ENCODE measurements around the gene DOCK6. TPM values are rescaled to one million over a fixed set of nuclear protein-coding genes. Genes with fewer than 3 reads are reported as not detected.

DOCK6 gene, protein sequence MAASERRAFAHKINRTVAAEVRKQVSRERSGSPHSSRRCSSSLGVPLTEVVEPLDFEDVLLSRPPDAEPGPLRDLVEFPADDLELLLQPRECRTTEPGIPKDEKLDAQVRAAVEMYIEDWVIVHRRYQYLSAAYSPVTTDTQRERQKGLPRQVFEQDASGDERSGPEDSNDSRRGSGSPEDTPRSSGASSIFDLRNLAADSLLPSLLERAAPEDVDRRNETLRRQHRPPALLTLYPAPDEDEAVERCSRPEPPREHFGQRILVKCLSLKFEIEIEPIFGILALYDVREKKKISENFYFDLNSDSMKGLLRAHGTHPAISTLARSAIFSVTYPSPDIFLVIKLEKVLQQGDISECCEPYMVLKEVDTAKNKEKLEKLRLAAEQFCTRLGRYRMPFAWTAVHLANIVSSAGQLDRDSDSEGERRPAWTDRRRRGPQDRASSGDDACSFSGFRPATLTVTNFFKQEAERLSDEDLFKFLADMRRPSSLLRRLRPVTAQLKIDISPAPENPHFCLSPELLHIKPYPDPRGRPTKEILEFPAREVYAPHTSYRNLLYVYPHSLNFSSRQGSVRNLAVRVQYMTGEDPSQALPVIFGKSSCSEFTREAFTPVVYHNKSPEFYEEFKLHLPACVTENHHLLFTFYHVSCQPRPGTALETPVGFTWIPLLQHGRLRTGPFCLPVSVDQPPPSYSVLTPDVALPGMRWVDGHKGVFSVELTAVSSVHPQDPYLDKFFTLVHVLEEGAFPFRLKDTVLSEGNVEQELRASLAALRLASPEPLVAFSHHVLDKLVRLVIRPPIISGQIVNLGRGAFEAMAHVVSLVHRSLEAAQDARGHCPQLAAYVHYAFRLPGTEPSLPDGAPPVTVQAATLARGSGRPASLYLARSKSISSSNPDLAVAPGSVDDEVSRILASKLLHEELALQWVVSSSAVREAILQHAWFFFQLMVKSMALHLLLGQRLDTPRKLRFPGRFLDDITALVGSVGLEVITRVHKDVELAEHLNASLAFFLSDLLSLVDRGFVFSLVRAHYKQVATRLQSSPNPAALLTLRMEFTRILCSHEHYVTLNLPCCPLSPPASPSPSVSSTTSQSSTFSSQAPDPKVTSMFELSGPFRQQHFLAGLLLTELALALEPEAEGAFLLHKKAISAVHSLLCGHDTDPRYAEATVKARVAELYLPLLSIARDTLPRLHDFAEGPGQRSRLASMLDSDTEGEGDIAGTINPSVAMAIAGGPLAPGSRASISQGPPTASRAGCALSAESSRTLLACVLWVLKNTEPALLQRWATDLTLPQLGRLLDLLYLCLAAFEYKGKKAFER (N-terminal part only)
- total RNA-seq (9.1 and 75.6 TPM in 2 replicates), polyA plus RNA-seq (12.2 and 21.5 TPM in 2 replicates)

DNA sequence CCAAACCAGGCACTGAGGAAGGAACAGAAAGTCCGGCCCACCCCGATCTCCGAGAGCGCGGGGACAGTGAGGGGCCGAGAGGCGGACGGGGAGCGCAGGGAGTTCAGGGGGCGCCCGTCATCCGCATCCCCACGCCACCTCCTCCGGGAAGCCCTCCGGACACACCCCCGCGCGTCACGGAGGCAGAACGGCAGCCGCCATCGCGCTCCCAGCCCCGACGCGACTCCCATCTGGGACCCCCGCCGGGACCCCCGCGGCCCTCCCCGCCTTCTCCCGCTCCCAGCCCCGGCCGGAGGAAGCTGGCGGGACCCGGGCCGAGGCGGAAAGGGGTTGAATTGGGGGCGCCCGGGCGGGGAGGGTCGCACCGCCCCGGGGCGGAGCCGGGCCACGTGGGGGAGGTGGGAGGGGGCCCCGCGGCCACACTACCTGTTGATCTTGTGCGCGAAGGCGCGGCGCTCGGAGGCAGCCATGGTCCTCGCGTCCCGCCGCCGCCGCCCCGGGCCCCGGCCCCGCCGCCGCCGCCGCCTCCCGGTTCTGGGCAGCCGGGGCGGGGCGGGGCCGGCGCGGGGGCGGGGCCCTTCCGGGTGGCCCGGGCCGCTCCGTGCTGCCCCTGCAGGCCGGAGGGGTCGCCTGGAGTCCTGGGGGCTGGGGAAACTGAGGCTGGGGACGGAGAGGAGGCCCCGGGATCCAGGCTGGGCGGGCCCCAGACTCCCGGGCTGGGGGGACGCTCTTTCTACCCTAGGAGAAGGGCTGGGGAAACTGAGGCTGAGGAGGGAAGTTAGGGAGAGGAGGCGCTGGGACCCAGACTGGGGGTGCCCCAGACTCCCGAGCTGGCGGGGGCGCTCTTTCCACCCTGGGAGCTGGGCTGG is at the start of gene DOCK6:
Gene DOCK6, minus strand, starts transcription at position 554 of the 869 bp plus-strand sequence. Its CDS starts 84 bp downstream, at position 470.
- TF ChIP-seq, protein P1, sequence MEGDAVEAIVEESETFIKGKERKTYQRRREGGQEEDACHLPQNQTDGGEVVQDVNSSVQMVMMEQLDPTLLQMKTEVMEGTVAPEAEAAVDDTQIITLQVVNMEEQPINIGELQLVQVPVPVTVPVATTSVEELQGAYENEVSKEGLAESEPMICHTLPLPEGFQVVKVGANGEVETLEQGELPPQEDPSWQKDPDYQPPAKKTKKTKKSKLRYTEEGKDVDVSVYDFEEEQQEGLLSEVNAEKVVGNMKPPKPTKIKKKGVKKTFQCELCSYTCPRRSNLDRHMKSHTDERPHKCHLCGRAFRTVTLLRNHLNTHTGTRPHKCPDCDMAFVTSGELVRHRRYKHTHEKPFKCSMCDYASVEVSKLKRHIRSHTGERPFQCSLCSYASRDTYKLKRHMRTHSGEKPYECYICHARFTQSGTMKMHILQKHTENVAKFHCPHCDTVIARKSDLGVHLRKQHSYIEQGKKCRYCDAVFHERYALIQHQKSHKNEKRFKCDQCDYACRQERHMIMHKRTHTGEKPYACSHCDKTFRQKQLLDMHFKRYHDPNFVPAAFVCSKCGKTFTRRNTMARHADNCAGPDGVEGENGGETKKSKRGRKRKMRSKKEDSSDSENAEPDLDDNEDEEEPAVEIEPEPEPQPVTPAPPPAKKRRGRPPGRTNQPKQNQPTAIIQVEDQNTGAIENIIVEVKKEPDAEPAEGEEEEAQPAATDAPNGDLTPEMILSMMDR (IDR thresholded peaks at IDR 0.05; ENCODE audit: low read depth, low read length), result peak; percentile 41
- no peaks in the 10 kb centered on the region for H3K9me3 ChIP-seq (ENCODE audit: low read depth)
- H3K36me3 ChIP-seq, result no peaks in the 10 kb centered on the region
- DNase-seq (ENCODE audit: low read depth in 1 of 2, low spot score in 1 of 2), result peak in 1 of 2 donors; percentile 49
- H3K27ac ChIP-seq, result no peak within 1 kb of the TSS
- H3K4me3 ChIP-seq, result peak within 1 kb of the TSS; percentile 100
- no peaks in the 10 kb centered on the region for H3K4me1 ChIP-seq (ENCODE audit: low read depth)
- H3K27me3 ChIP-seq, result no peaks in the 10 kb centered on the region

DNA sequence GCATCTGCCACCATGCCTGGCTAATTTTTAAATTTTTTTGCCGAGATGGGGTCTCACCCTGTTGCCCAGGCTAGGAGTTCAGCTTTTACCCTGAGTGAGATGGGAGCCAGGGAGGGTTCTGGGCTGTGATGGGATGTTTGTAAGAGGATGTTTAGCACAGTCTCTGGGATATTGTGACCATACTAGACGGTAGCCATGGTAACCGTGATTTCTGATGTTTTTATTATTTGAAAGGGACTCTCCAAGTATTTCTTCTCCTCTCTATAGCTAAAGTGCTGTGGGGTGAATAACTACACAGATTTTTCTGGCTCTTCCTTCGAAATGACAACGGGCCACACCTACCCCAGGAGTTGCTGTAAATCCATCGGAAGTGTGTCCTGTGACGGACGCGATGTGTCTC is 44.0 kb upstream of the DOCK6 start:
- Histone ChIP-seq H3K27ac (no peak overlapping the region), H3K27me3 (no peaks in the 10 kb centered on the region), H3K36me3 (no peaks in the 10 kb centered on the region), H3K9me3 (ENCODE audit: low read depth) (no peaks in the 10 kb centered on the region), H3K4me1 (ENCODE audit: low read depth) (no peaks in the 10 kb centered on the region), H3K4me3 (no peak overlapping the region)
- TF ChIP-seq, protein P1 (IDR thresholded peaks at IDR 0.05; ENCODE audit: low read depth, low read length), result no peak
- DNase-seq (ENCODE audit: low read depth in 1 of 2, low spot score in 1 of 2), result peak in 1 of 2 donors; percentile 6

DNA sequence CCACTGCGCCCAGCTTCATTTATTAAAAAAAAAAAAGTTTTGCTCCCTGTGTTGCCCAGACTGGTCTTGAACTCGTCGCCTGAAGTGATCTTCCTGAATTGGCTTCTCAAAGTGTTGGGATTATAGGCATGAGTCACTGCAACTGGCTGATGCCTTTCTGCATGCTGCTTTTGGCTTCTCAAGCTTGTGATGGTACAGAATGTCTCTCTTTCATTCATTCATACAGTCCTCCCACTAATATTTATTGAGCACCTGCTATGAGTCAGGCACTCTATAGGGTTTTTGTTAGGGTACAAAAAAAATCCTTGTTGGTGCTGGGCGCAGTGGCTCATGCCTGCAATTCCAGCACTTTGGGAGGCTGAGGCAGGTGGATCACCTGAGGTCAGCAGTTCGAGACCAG is 42.6 kb upstream of the DOCK6 start:
- Histone ChIP-seq H3K9me3 (ENCODE audit: low read depth) (no peaks in the 10 kb centered on the region), H3K27me3 (no peaks in the 10 kb centered on the region), H3K27ac (no peak overlapping the region), H3K4me1 (ENCODE audit: low read depth) (no peaks in the 10 kb centered on the region), H3K36me3 (no peaks in the 10 kb centered on the region), H3K4me3 (no peak overlapping the region)
- TF ChIP-seq, protein P1 (IDR thresholded peaks at IDR 0.05; ENCODE audit: low read depth, low read length), result no peak
- no peak for DNase-seq (ENCODE audit: low read depth in 1 of 2, low spot score in 1 of 2)

DNA sequence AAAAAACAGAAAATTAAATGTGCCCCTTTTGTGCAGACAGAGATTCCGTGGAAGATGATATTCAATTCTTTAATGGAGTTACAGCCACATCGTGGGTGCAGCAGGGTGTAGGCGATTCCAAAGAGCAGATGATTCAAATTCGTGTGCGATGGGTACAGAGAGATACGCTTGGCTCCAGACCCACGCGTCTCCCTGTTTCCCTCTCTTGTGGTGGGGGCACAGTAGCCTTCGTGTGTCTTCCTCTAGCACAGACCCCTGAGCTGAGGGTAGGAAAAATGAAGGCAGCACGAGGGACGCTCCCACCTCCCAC is 38.4 kb upstream of the DOCK6 start:
- no peak for DNase-seq (ENCODE audit: low read depth in 1 of 2, low spot score in 1 of 2)
- no peaks in the 10 kb centered on the region for H3K36me3 ChIP-seq
- no peaks in the 10 kb centered on the region for H3K4me1 ChIP-seq (ENCODE audit: low read depth)
- H3K4me3 ChIP-seq, result no peak overlapping the region
- no peaks in the 10 kb centered on the region for H3K27me3 ChIP-seq
- TF ChIP-seq, protein P1 (IDR thresholded peaks at IDR 0.05; ENCODE audit: low read depth, low read length), result no peak
- H3K27ac ChIP-seq, result no peak overlapping the region
- H3K9me3 ChIP-seq (ENCODE audit: low read depth), result no peaks in the 10 kb centered on the region

Data from cardiac muscle cell (in vitro differentiated cells and primary cell).